ENCODE data around the gene PRR14L.
"Not testable (repeated sequence)": the region's sequence is repeated elsewhere in the genome, so short reads cannot be mapped to it uniquely, and the experiment has no call there.

PRR14L gene

GRCh38 chr22:31739795-31740201 is 10.1 kb downstream of the PRR14L start:
- no peak for FAIRE-seq

GRCh38 chr22:31738566-31738965 is 11.4 kb downstream of the PRR14L start:
- no peak for FAIRE-seq

- no peak for FAIRE-seq
Observed at GRCh38 chr22:31737932-31738331, 12.0 kb downstream of the PRR14L start.

- FAIRE-seq = no peak
Observed at GRCh38 chr22:31736458-31736857, 13.5 kb downstream of the PRR14L start.

- FAIRE-seq = no peak
Observed at GRCh38 chr22:31734512-31734911, 15.4 kb downstream of the PRR14L start.

- FAIRE-seq = no peak
Observed at GRCh38 chr22:31733580-31734079, 16.3 kb downstream of the PRR14L start.

GRCh38 chr22:31732089-31732829 is 17.7 kb downstream of the PRR14L start:
- no peak for FAIRE-seq

- FAIRE-seq = no peak
Observed at GRCh38 chr22:31730344-31730711, 19.6 kb downstream of the PRR14L start.

GRCh38 chr22:31728857-31729256 is 21.1 kb downstream of the PRR14L start:
- no peak for FAIRE-seq

- no peak for FAIRE-seq
Observed at GRCh38 chr22:31726692-31727091, 23.2 kb downstream of the PRR14L start.

- no peak for FAIRE-seq
Observed at GRCh38 chr22:31723723-31724122, 26.2 kb downstream of the PRR14L start.

GRCh38 chr22:31719850-31720471 is 30.0 kb downstream of the PRR14L start:
- no peak for FAIRE-seq

GRCh38 chr22:31715147-31715778 is 34.7 kb downstream of the PRR14L start:
- no peak for FAIRE-seq

GRCh38 chr22:31711226-31711625 is 38.7 kb downstream of the PRR14L start:
- FAIRE-seq = not testable (repeated sequence)

GRCh38 chr22:31707519-31707918 is 42.4 kb downstream of the PRR14L start:
- no peak for FAIRE-seq

GRCh38 chr22:31695423-31695822 is 54.5 kb downstream of the PRR14L start:
- FAIRE-seq = no peak

- not testable (repeated sequence) for FAIRE-seq
Observed at GRCh38 chr22:31694046-31694445, 55.9 kb downstream of the PRR14L start.

GRCh38 chr22:31692186-31692886 is 57.6 kb downstream of the PRR14L start:
- no peak for FAIRE-seq

GRCh38 chr22:31691408-31691807 is 58.5 kb downstream of the PRR14L start:
- no peak for FAIRE-seq

GRCh38 chr22:31683181-31684105 is 66.5 kb downstream of the PRR14L start:
- no peak for FAIRE-seq

- FAIRE-seq = no peak
Observed at GRCh38 chr22:31682751-31683150, 67.2 kb downstream of the PRR14L start.

Measured in colon (tissue), 2 donors.